Adrenal gland (tissue), 5 donors: ENCODE measurements around the gene TBC1D2.

Experiments
- CTCF ChIP-seq, 6 experiments: fragments of 450-650 bp in 4 of 6; fragments of 200-600 bp in 2 of 6; sonication (generic) in 1 of 6; IDR thresholded peaks; 1 replicate in 5 of 6; 2 replicates in 1 of 6; pipeline versions ENCODE4 v1.5.1 to v1.8.0; 2016 to 2021; ENCODE audit warnings: antibody characterized with exemption in 6 of 6, mild to moderate bottlenecking in 2 of 6, moderate library complexity in 1 of 6
- POLR2A ChIP-seq, 2 donors: fragments of 450-650 bp; IDR thresholded peaks; one replicate each; pipeline ENCODE4 v1.6.1; 2017; ENCODE audit warnings: antibody characterized with exemption in 2 of 2, mild to moderate bottlenecking in 2 of 2, moderate library complexity in 1 of 2
- donor health status: DM: no; HTN: no; CAD: no.

- no peak for TF ChIP-seq POLR2A (IDR thresholded peaks at IDR 0.05)
- no peak for TF ChIP-seq CTCF (IDR thresholded peaks at IDR 0.05)
These were observed 24.7 kb upstream of the TBC1D2 start for GRCh38 chr9:98280162-98280561.
